Fibroblast of pulmonary artery (primary cell): Measurements from ENCODE around the gene ABLIM2.

Experiments used
- DNase-seq: peaks from one replicate; pipeline ENCODE4 v3.0.0-alpha.2; 2010; ENCODE audit warnings: low read depth
- H3K4me3 ChIP-seq: replicated peaks from 2 replicates; pipeline ENCODE4 v1.5.1; 2011; ENCODE audit warnings: low read depth, mild to moderate bottlenecking, control low read depth, low read length, moderate library complexity
- TF ChIP-seq, protein P1 (sequence below): IDR thresholded peaks from 2 replicates; pipeline ENCODE4 v1.5.1; 2011; ENCODE audit warnings: mild to moderate bottlenecking, control low read depth, low read length, inconsistent platforms; ENCODE audit errors: missing control alignments

ABLIM2 gene

DNA sequence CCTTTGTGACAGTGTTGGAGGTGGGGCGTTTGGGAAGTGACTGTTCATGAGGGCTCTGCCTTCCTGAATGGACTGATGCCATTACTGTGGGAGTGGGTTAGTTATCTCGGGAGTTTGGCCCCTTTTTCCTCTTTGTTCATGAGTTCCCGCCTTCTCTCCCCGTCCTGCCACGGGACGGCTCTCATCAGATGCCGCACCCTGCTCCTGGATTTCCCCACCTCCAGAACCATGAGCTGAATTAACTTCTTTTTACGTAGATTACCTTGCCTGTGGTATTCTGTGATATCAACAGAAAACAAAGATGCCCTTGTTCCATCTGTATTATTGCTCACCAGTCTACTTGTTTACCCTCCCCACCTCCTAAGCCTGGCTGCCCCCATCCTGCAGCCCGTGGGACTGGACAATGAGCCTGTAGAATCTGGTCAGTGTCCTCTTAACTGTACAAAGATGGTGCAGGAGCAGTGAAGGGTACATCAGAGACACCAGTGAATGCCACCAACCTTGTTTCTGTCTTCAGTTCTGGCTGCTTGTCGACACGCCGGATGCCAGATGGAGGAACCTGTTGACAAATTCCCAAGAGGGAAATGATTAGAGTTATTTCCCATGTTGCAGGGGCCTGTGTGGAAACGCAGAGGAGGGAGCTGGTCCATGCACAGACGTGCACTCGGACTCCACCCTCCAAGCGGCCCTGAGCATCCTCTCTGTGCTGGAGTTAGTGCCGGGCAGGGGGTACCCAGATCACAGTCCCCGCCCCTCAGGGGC lies 104.7 kb downstream of the ABLIM2 start:
- no peak for DNase-seq
- TF ChIP-seq, protein P1, sequence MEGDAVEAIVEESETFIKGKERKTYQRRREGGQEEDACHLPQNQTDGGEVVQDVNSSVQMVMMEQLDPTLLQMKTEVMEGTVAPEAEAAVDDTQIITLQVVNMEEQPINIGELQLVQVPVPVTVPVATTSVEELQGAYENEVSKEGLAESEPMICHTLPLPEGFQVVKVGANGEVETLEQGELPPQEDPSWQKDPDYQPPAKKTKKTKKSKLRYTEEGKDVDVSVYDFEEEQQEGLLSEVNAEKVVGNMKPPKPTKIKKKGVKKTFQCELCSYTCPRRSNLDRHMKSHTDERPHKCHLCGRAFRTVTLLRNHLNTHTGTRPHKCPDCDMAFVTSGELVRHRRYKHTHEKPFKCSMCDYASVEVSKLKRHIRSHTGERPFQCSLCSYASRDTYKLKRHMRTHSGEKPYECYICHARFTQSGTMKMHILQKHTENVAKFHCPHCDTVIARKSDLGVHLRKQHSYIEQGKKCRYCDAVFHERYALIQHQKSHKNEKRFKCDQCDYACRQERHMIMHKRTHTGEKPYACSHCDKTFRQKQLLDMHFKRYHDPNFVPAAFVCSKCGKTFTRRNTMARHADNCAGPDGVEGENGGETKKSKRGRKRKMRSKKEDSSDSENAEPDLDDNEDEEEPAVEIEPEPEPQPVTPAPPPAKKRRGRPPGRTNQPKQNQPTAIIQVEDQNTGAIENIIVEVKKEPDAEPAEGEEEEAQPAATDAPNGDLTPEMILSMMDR, result no peak
- no peak overlapping the region for H3K4me3 ChIP-seq

DNA sequence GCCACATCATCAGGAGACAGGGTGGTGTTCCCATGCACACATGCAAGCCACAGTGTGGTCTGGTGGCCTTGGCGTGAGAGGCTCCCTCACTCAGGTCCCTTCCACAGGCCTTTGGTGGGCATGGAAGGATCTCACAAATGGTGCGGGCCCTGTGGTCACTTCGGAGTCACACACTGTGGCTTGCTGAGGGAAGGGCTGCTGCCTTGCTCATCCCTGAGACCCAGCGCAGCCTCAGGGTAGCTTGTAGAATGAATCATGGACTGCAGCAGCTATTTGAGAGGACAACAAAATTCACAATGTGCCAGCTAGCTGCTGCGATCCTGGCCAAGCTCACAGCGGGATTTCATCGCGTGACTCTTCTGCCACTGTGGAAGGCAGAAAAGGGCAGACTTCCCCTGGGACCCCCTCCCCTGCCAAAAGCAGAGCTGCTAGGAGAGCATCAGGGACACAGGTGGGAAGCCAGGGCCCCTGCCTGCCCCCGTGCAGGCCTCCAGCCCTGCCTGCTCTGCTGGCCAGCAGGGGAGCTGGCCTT lies 106.4 kb downstream of the ABLIM2 start:
- no peak for DNase-seq
- H3K4me3 ChIP-seq, result no peak overlapping the region
- TF ChIP-seq, protein P1, result no peak

DNA sequence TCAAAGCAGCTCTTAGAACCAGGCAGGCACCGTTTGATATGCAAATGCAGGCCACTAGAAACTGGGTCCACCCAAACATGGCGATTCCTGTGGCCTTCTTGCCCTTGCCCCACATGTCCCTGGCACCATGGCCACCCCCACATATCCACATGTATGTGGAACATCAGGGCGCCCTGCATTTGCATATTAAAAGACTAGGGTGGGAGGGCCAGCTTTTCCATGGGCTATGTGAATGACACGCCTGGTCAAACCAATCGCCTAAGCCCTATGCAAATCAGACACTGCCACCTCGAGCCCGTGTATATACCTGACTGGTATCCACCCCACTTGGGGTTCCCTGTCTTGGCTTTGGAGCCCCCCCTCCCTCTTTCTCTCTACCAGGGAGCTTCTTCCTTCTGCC lies 107.0 kb downstream of the ABLIM2 start:
- TF ChIP-seq, protein P1, result no peak
- DNase-seq, result no peak
- no peak overlapping the region for H3K4me3 ChIP-seq

DNA sequence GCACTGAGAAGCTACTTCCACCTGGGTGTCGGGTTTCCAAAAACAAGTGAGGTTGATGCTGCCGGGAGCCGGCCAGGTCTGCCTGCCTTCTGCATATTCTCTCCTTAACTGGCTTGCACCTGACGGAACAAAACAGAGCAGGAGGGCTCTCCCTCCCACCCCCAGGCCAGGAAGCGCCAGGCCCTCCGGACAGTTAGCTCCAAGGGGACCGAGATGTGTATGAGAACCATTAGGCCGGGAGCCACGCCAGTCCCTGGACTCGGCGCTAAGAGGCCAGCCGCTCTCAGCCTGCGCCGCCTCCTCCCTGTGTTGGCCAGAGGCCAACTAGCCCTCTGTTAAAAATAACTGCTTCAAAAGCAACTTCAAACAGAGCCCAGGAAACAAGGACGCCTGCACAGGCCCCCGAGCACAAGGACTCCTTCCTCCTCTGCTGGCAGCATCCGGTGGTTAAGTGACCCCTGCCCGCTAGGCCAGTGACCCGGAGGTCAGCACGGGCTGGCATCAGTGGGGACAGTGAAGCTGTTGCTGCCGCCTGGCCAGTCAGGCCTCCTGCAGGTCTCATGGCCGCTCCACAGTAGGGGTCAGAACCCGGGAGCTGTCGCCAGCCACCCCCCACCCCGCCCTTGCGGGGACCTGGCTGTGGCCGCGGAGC lies 107.9 kb downstream of the ABLIM2 start:
- H3K4me3 ChIP-seq, result no peak overlapping the region
- TF ChIP-seq, protein P1, result no peak
- DNase-seq, result peak; percentile 51

DNA sequence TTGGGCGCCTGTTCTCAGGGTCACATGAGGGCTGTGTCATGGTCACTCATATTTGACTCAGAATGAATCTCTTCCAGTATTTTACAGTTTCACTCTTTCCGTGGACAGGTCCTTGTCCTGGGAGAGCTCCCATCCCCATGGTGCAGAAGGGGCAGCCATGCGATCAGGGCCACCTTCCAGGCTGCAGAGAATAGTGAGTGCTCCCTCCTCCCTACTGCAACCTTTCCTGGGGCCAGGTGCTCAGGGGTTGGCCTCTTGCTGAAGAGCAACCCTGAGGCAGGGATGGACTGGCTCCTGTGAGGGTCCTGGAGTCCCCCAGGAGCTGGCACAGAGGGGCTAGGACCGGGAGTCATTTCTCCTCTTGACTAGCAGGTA lies 108.4 kb downstream of the ABLIM2 start:
- TF ChIP-seq, protein P1, result no peak
- no peak overlapping the region for H3K4me3 ChIP-seq
- no peak for DNase-seq

DNA sequence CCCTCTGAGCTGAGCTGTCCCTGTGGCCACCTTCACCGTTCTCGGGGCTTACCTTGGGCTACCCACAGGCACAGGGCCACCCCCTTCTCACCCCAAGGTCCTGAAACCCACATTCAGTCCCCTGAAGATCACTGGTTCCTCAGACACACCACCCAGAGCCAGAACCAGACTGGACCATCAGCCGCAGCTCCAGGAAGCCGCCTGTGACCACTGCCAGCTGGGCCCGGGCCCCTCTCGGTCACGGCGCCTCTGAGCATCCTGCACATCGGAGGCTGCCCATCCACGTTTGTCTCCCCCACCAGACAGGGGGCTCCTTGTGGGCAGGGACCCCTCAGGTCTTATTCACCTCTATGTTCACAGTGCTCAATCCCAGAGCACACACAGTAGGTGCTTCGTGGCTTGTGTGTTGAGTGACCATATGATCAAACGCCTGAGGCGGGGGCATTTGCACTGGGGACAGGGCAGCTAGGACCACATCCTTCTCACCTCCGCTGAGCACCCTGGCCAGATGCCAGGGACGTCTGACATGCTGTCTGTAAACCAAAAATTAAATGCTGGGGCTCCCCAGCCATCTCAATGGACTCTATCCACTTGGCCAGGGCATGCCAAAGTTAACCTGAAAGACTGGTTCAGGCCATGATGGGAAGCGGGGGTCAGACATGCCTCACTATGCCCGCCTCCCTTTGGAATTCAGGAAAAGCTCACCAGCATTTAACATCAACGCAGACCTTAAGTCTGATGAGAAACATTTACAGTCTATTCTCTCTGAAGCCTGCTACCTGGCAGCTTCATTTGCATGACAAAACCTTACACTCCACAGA lies 109.5 kb downstream of the ABLIM2 start:
- no peak for DNase-seq
- TF ChIP-seq, protein P1, result no peak
- no peak overlapping the region for H3K4me3 ChIP-seq
